MM.1S (cell line): Measurements from ENCODE around the gene C17orf58.
"Not testable (repeated sequence)": the region's sequence is repeated elsewhere in the genome, so short reads cannot be mapped to it uniquely, and the experiment has no call there.

Experiments
- CTCF ChIP-seq: fragments of 300-600 bp; sonication (generic); IDR thresholded peaks from 2 replicates; pipeline ENCODE4 v1.5.1; 2016; ENCODE audit warnings: antibody characterized with exemption, low read length, mixed read lengths
- EZH2 ChIP-seq: fragments of 300-600 bp; sonication (generic); optimal IDR thresholded peaks from 2 replicates; pipeline ENCODE3; 2017; ENCODE audit warnings: low read depth, mild to moderate bottlenecking, antibody characterized with exemption, low read length, mixed read lengths
- EZH2phosphoT487 ChIP-seq: fragments of 300-600 bp; sonication (generic); IDR thresholded peaks from 2 replicates; pipeline ENCODE4 v1.6.1; 2018; ENCODE audit warnings: antibody characterized with exemption, low read length

- not testable (repeated sequence) for TF ChIP-seq CTCF, EZH2, EZH2phosphoT487
Measured at GRCh38 chr17:68018493-68018892, 22.2 kb upstream of the C17orf58 start.
